GM12874 (cell line): ENCODE measurements around the gene TNRC6C.

Source experiments
- CTCF ChIP-seq: IDR thresholded peaks from 2 replicates; pipeline ENCODE4 v1.5.1; 2011; ENCODE audit warnings: low read depth, mild to moderate bottlenecking, control low read depth, low read length, moderate library complexity; ENCODE audit not compliant: insufficient read depth

Gene TNRC6C

GRCh38 chr17:78014646-78015045, 56.1 kb downstream of the TNRC6C start:
- TF ChIP-seq CTCF, result no peak

- no peak for TF ChIP-seq CTCF
Observed at GRCh38 chr17:78016852-78017251, 58.3 kb downstream of the TNRC6C start.

- 0 out of 2 replicates have a peak, but pooled peaks have one; percentile 10 for TF ChIP-seq CTCF
Observed at GRCh38 chr17:78019367-78019975, 61.0 kb downstream of the TNRC6C start.

GRCh38 chr17:78019976-78020716, 61.6 kb downstream of the TNRC6C start:
- TF ChIP-seq CTCF, result no peak

GRCh38 chr17:78020717-78021108, 62.2 kb downstream of the TNRC6C start:
- TF ChIP-seq CTCF, result no peak

GRCh38 chr17:78022425-78022824, 63.9 kb downstream of the TNRC6C start:
- TF ChIP-seq CTCF, result no peak

- no peak for TF ChIP-seq CTCF
Observed at GRCh38 chr17:78023042-78023441, 64.5 kb downstream of the TNRC6C start.
